SK-N-SH treated with all-trans-retinoic acid at 6 μM for 48 hours (cell line): ENCODE measurements around the gene TRAK1.

Source experiments
- ARNTL ChIP-seq: fragments of 450-650 bp; formaldehyde crosslinking; IDR thresholded peaks from 2 replicates; pipeline ENCODE4 v1.5.0; 2020; ENCODE audit warnings: low read depth, mild to moderate bottlenecking, moderate library complexity, borderline replicate concordance
- BACH2 ChIP-seq: fragments of 250-450 bp; sonication (Bioruptor Pico); IDR thresholded peaks from 2 replicates; pipeline ENCODE4 v1.9.0; 2021; ENCODE audit warnings: mild to moderate bottlenecking, borderline replicate concordance
- CSDC2 ChIP-seq: fragments of 250-450 bp; sonication (Bioruptor Pico); IDR thresholded peaks from 2 replicates; pipeline ENCODE4 v1.5.0; 2020; ENCODE audit warnings: mild to moderate bottlenecking, moderate library complexity
- ESRRG ChIP-seq: fragments of 250-450 bp; sonication (Bioruptor Pico); IDR thresholded peaks from 2 replicates; pipeline ENCODE4 v1.6.1; 2021; ENCODE audit warnings: mild to moderate bottlenecking
- ISL1 ChIP-seq: fragments of 250-450 bp; sonication (Bioruptor Pico); IDR thresholded peaks from 2 replicates; pipeline ENCODE4 v2.1.2; 2022; ENCODE audit warnings: mild to moderate bottlenecking, moderate library complexity
- OSR1 ChIP-seq: fragments of 250-450 bp; sonication (Bioruptor Pico); IDR thresholded peaks from 2 replicates; pipeline ENCODE4 v1.8.0; 2022; ENCODE audit warnings: moderate library complexity, mild to moderate bottlenecking, inconsistent platforms
- PPARA ChIP-seq: fragments of 250-450 bp; sonication (Bioruptor Pico); IDR thresholded peaks from 2 replicates; pipeline ENCODE4 v1.5.0; 2020; ENCODE audit warnings: mild to moderate bottlenecking, borderline replicate concordance
- RARB ChIP-seq: fragments of 250-450 bp; sonication (Bioruptor Pico); IDR thresholded peaks from 2 replicates; pipeline ENCODE4 v1.8.0; 2021; ENCODE audit warnings: mild to moderate bottlenecking, moderate library complexity
- ZC3H10 ChIP-seq: fragments of 250-450 bp; sonication (Bioruptor Pico); IDR thresholded peaks from 2 replicates; pipeline ENCODE4 v1.5.1; 2021; ENCODE audit warnings: mild to moderate bottlenecking, moderate library complexity
- ZFP30 ChIP-seq: fragments of 450-650 bp; formaldehyde crosslinking; IDR thresholded peaks from 2 replicates; pipeline ENCODE4 v1.5.0; 2022; ENCODE audit warnings: mild to moderate bottlenecking, moderate library complexity
- ZNF8 ChIP-seq: fragments of 450-650 bp; formaldehyde crosslinking; IDR thresholded peaks from 2 replicates; pipeline ENCODE4 v1.5.0; 2020; ENCODE audit warnings: mild to moderate bottlenecking, moderate library complexity
- TF ChIP-seq, protein P1 (sequence below): fragments of 250-450 bp; sonication (Bioruptor Pico); IDR thresholded peaks from 2 replicates; pipeline ENCODE4 v1.8.0; 2020; ENCODE audit warnings: mild to moderate bottlenecking, moderate library complexity, borderline replicate concordance
- TF ChIP-seq, protein P2 (sequence below): fragments of 250-450 bp; sonication (Bioruptor Pico); IDR thresholded peaks from 2 replicates; pipeline ENCODE4 v1.8.0; 2021; ENCODE audit warnings: low read depth, mild to moderate bottlenecking, moderate library complexity, borderline replicate concordance
- TF ChIP-seq, protein P3 (sequence below): fragments of 250-450 bp; sonication (Bioruptor Pico); IDR thresholded peaks from 2 replicates; pipeline ENCODE4 v1.5.1; 2020; ENCODE audit warnings: low read depth, mild to moderate bottlenecking, moderate library complexity

DNA sequence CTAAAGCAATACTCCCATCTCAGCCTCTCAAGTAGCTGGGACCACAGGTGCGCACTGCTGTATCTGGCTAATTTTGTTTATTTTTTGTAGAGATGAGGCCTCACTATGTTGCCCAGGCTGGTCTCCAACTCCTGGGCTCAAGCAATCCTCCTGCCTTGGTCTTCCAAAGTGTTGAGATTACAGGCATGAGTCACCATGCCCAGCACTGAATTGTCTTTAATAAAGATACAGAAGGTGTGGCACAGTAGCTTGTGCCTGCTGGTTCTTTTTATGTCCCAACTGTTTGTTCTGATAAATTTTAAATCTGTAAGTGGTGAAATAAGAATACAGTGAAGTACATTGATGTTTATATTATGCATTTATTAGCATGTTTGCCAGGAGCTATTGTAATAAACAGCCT, 20.6 kb upstream of the TRAK1 start:
- TF ChIP-seq ARNTL (CRISPR knock-in tag) (no peak), BACH2 (no peak), PPARA (no peak), ZNF8 (CRISPR knock-in tag) (no peak), RARB (CRISPR knock-in tag) (no peak), OSR1 (CRISPR knock-in tag) (no peak), ISL1 (CRISPR knock-in tag) (no peak), ZC3H10 (CRISPR knock-in tag) (no peak), CSDC2 (no peak), ESRRG (no peak), ZFP30 (CRISPR knock-in tag) (no peak)
- TF ChIP-seq, protein P1, sequence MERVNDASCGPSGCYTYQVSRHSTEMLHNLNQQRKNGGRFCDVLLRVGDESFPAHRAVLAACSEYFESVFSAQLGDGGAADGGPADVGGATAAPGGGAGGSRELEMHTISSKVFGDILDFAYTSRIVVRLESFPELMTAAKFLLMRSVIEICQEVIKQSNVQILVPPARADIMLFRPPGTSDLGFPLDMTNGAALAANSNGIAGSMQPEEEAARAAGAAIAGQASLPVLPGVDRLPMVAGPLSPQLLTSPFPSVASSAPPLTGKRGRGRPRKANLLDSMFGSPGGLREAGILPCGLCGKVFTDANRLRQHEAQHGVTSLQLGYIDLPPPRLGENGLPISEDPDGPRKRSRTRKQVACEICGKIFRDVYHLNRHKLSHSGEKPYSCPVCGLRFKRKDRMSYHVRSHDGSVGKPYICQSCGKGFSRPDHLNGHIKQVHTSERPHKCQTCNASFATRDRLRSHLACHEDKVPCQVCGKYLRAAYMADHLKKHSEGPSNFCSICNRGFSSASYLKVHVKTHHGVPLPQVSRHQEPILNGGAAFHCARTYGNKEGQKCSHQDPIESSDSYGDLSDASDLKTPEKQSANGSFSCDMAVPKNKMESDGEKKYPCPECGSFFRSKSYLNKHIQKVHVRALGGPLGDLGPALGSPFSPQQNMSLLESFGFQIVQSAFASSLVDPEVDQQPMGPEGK: no peak
- TF ChIP-seq, protein P2, sequence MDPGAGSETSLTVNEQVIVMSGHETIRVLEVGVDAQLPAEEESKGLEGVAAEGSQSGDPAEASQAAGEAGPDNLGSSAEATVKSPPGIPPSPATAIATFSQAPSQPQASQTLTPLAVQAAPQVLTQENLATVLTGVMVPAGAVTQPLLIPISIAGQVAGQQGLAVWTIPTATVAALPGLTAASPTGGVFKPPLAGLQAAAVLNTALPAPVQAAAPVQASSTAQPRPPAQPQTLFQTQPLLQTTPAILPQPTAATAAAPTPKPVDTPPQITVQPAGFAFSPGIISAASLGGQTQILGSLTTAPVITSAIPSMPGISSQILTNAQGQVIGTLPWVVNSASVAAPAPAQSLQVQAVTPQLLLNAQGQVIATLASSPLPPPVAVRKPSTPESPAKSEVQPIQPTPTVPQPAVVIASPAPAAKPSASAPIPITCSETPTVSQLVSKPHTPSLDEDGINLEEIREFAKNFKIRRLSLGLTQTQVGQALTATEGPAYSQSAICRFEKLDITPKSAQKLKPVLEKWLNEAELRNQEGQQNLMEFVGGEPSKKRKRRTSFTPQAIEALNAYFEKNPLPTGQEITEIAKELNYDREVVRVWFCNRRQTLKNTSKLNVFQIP: no peak
- TF ChIP-seq, protein P3, sequence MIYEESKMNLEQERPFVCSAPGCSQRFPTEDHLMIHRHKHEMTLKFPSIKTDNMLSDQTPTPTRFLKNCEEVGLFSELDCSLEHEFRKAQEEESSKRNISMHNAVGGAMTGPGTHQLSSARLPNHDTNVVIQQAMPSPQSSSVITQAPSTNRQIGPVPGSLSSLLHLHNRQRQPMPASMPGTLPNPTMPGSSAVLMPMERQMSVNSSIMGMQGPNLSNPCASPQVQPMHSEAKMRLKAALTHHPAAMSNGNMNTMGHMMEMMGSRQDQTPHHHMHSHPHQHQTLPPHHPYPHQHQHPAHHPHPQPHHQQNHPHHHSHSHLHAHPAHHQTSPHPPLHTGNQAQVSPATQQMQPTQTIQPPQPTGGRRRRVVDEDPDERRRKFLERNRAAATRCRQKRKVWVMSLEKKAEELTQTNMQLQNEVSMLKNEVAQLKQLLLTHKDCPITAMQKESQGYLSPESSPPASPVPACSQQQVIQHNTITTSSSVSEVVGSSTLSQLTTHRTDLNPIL: no peak
